HepG2 (cell line): Measurements from ENCODE around the gene FAM180A.

Source experiments
- CAMTA2 ChIP-seq: sonication (generic); formaldehyde crosslinking; IDR thresholded peaks from 2 replicates; pipeline ENCODE4 v1.4.0; 2020; ENCODE audit warnings: mild to moderate bottlenecking, missing genetic modification reagents, borderline replicate concordance
- CTCF ChIP-seq: sonication (generic); formaldehyde crosslinking; IDR thresholded peaks from 2 replicates; pipeline ENCODE4 v1.5.0; 2020; ENCODE audit warnings: mild to moderate bottlenecking, missing genetic modification reagents, moderate library complexity
- FOXK2 ChIP-seq: fragments of 450-650 bp; IDR thresholded peaks from 2 replicates; pipeline ENCODE4 v1.6.1; 2016
- GATAD2A ChIP-seq: IDR thresholded peaks from 2 replicates; pipeline ENCODE4 v1.6.1; 2016
- PHF20 ChIP-seq: sonication (generic); formaldehyde crosslinking; IDR thresholded peaks from 2 replicates; pipeline ENCODE4 v1.5.0; 2020; ENCODE audit warnings: mild to moderate bottlenecking, missing genetic modification reagents
- RELA ChIP-seq: sonication (generic); formaldehyde crosslinking; IDR thresholded peaks from 2 replicates; pipeline ENCODE4 v1.4.0; 2020; ENCODE audit warnings: missing genetic modification reagents
- SRF ChIP-seq: IDR thresholded peaks from 2 replicates; pipeline ENCODE4 v1.6.1; 2011; ENCODE audit warnings: mild to moderate bottlenecking, low read depth, low read length, moderate library complexity
- TBX2 ChIP-seq: sonication (generic); formaldehyde crosslinking; IDR thresholded peaks from 2 replicates; pipeline ENCODE4 v1.5.0; 2020; ENCODE audit warnings: missing genetic modification reagents, mild to moderate bottlenecking, borderline replicate concordance
- TEAD2 ChIP-seq: sonication (generic); formaldehyde crosslinking; IDR thresholded peaks from 2 replicates; pipeline ENCODE4 v1.9.0; 2021; ENCODE audit warnings: missing genetic modification reagents
- ZBTB2 ChIP-seq: sonication (generic); formaldehyde crosslinking; IDR thresholded peaks from 2 replicates; pipeline ENCODE4 v1.8.0; 2022; ENCODE audit warnings: low read depth, missing genetic modification reagents
- ZUFSP ChIP-seq: sonication (generic); formaldehyde crosslinking; IDR thresholded peaks from 2 replicates; pipeline ENCODE4 v1.9.0; 2021; ENCODE audit warnings: missing genetic modification reagents, mild to moderate bottlenecking, borderline replicate concordance
- TF ChIP-seq, protein P1 (sequence below): sonication (generic); formaldehyde crosslinking; IDR thresholded peaks from 2 replicates; pipeline ENCODE4 v1.8.0; 2022; ENCODE audit warnings: mild to moderate bottlenecking, missing genetic modification reagents, borderline replicate concordance

DNA sequence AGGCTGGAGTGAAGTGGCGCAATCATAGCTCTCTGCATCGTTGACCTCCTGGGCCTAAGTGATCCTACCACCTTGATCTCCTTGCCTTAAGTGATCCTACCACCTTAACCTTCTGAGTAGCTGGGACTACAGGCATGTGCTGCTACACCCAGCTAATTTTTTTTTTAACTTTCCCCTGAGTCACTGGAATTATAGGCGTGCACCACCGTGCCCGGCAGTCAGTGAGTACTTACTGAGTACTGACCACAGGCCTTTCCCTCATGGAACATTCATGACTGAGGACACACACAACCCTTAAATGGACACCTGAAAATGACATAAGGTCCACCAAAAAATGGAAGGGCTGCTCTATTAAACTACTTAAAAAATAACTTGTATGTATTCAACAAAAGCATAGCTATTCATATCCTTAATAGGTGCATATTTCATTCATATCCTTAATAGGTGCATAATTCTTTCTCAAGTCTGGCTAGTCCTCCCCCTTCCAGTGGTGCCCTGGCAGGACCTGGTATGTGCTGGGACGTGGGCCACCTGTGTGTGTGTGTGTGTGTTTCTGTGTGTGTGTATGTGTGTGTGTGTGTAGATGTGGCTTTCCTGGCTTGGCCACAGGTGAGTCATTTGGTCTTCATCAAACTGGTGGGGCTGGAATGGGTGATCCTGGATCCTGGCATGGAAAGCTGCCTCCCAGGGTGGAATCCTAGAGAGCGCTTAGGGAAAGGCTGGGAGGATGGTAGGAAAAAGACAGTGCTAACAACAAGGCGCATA, 3.5 kb downstream of the FAM180A start:
- TF ChIP-seq CAMTA2 (CRISPR knock-in tag) (no peak), GATAD2A (CRISPR knock-in tag) (no peak), FOXK2 (no peak), ZUFSP (CRISPR knock-in tag) (no peak), RELA (CRISPR knock-in tag) (no peak), SRF (no peak), ZBTB2 (CRISPR knock-in tag) (no peak), CTCF (CRISPR knock-in tag) (no peak), PHF20 (no peak), TEAD2 (CRISPR knock-in tag) (no peak), TBX2 (CRISPR knock-in tag) (no peak)
- TF ChIP-seq, protein P1, sequence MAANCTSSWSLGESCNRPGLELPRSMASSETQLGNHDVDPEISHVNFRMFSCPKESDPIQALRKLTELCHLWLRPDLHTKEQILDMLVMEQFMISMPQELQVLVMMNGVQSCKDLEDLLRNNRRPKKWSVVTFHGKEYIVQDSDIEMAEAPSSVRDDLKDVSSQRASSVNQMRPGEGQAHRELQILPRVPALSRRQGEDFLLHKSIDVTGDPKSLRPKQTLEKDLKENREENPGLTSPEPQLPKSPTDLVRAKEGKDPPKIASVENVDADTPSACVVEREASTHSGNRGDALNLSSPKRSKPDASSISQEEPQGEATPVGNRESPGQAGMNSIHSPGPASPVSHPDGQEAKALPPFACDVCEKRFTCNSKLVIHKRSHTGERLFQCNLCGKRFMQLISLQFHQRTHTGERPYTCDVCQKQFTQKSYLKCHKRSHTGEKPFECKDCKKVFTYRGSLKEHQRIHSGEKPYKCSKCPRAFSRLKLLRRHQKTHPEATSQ (CRISPR knock-in tag) = no peak
